Hepatocyte (in vitro differentiated cells): Measurements from ENCODE around the gene PCCA. TPM values are rescaled to one million over a fixed set of nuclear protein-coding genes. Genes with fewer than 3 reads are reported as not detected.

ENCODE experiments used
- DNase-seq: peaks from one replicate; pipeline ENCODE4 v3.0.0-alpha.2; 2016; ENCODE audit warnings: low spot score
- H2AFZ ChIP-seq: fragments of 200-600 bp; sonication (generic); 2 replicates; pipeline ENCODE4 v1.6.0; 2016; ENCODE audit warnings: antibody characterized with exemption, mild to moderate bottlenecking
- H3K27ac ChIP-seq: fragments of 200-600 bp; sonication (generic); 2 replicates; pipeline ENCODE4 v1.5.1; 2016; ENCODE audit warnings: mild to moderate bottlenecking
- H3K27me3 ChIP-seq: fragments of 200-600 bp; sonication (generic); 2 replicates; pipeline ENCODE4 v1.6.1; 2016
- H3K36me3 ChIP-seq: fragments of 200-600 bp; sonication (generic); replicated peaks from 2 replicates; pipeline ENCODE4 v1.5.1; 2016; ENCODE audit warnings: low read depth; ENCODE audit not compliant: insufficient read depth
- H3K4me1 ChIP-seq: fragments of 200-600 bp; sonication (generic); 2 replicates; pipeline ENCODE4 v1.5.1; 2016; ENCODE audit warnings: mild to moderate bottlenecking, moderate library complexity; ENCODE audit not compliant: insufficient read depth
- H3K4me2 ChIP-seq: fragments of 200-600 bp; sonication (generic); 2 replicates; pipeline ENCODE4 v1.6.0; 2016
- H3K4me3 ChIP-seq: fragments of 200-600 bp; sonication (generic); 2 replicates; pipeline ENCODE4 v1.5.1; 2016; ENCODE audit warnings: mild to moderate bottlenecking
- H3K79me2 ChIP-seq: fragments of 200-600 bp; sonication (generic); 2 replicates; pipeline ENCODE4 v1.6.0; 2017; ENCODE audit warnings: mild to moderate bottlenecking
- H3K9me2 ChIP-seq: fragments of 200-600 bp; sonication (generic); replicated peaks from 2 replicates; pipeline ENCODE4 v1.6.0; 2017; ENCODE audit warnings: mild to moderate bottlenecking; ENCODE audit not compliant: insufficient read depth
- H3K9me3 ChIP-seq: fragments of 200-600 bp; sonication (generic); 2 replicates; pipeline ENCODE4 v1.5.1; 2016; ENCODE audit warnings: low read depth, mild to moderate bottlenecking
- H4K20me1 ChIP-seq: fragments of 200-600 bp; sonication (generic); 2 replicates; pipeline ENCODE4 v1.6.0; 2016; ENCODE audit warnings: mild to moderate bottlenecking; ENCODE audit not compliant: insufficient read depth, poor library complexity, severe bottlenecking
- CTCF ChIP-seq: fragments of 200-600 bp; sonication (generic); IDR thresholded peaks from 2 replicates; pipeline ENCODE4 v1.5.1; 2016; ENCODE audit warnings: antibody characterized with exemption, mild to moderate bottlenecking; ENCODE audit not compliant: poor library complexity
- EZH2 ChIP-seq: fragments of 200-600 bp; sonication (generic); IDR thresholded peaks from 2 replicates; pipeline ENCODE4 v1.6.1; 2016; ENCODE audit warnings: antibody characterized with exemption, mild to moderate bottlenecking, borderline replicate concordance
- EZH2phosphoT487 ChIP-seq: fragments of 200-600 bp; sonication (generic); IDR thresholded peaks from one replicate; pipeline ENCODE4 v1.6.1; 2018; ENCODE audit warnings: antibody characterized with exemption, mild to moderate bottlenecking, low read depth, moderate library complexity; ENCODE audit not compliant: unreplicated experiment, severe bottlenecking
- WGBS: methylation state at CpG from one replicate; pipeline ENCODE4 v1.1.6; 2016; ENCODE audit warnings: low lambda C conversion rate; ENCODE audit errors: missing lambda C conversion rate; 5-methylcytosine and 5-hydroxymethylcytosine counted together
- polyA plus RNA-seq: library from polyadenylated mRNA; unstranded; fragments of >200 nt; fragmentation: Nextera tagmentation; extraction: Ambion mirVana; gene quantifications from 2 replicates; pipeline ENCODE4 v1.2.1, GENCODE V29; 2016
- total RNA-seq: library from RNA; depleted of rRNA; stranded (reverse); fragments of >200 nt; gene quantifications from 2 replicates; pipeline ENCODE4 v1.2.3, GENCODE V29; 2014

Gene PCCA
- total and polyA plus RNA-seq, 2 experiments from 2014 or later = 23.6 to 28.2 TPM

GRCh38 chr13:100447831-100448230 is 358.9 kb downstream of the PCCA start:
- H4K20me1 ChIP-seq = no peaks in the 10 kb centered on the region
- no peak for DNase-seq
- no peaks in the 10 kb centered on the region for H3K4me1 ChIP-seq
- no peak for TF ChIP-seq EZH2phosphoT487
- no peak for TF ChIP-seq EZH2
- TF ChIP-seq CTCF = no peak
- no peaks in the 10 kb centered on the region for H3K27me3 ChIP-seq
- H3K9me3 ChIP-seq = no peaks in the 10 kb centered on the region
- 79% methylated on average over 5 of the region's 5 CpGs for WGBS
- H3K79me2 ChIP-seq = no peaks in the 10 kb centered on the region
- H3K4me3 ChIP-seq = no peak overlapping the region
- no peak overlapping the region for H2AFZ ChIP-seq
- H3K36me3 ChIP-seq = peaks cover 3% of the 10 kb centered on the region
- no peak overlapping the region for H3K4me2 ChIP-seq
- H3K27ac ChIP-seq = no peak overlapping the region
- H3K9me2 ChIP-seq = no peaks in the 10 kb centered on the region

GRCh38 chr13:100451923-100452322 is 363.0 kb downstream of the PCCA start:
- Histone ChIP-seq H2AFZ (no peak overlapping the region), H3K36me3 (peaks cover 3% of the 10 kb centered on the region), H3K27ac (no peak overlapping the region), H3K9me3 (no peaks in the 10 kb centered on the region), H3K4me3 (no peak overlapping the region), H4K20me1 (no peaks in the 10 kb centered on the region), H3K4me1 (no peaks in the 10 kb centered on the region), H3K9me2 (no peaks in the 10 kb centered on the region), H3K4me2 (no peak overlapping the region), H3K79me2 (no peaks in the 10 kb centered on the region), H3K27me3 (no peaks in the 10 kb centered on the region)
- DNase-seq = no peak
- WGBS = 72% methylated on average over 2 of the region's 2 CpGs
- TF ChIP-seq CTCF (no peak), EZH2 (no peak), EZH2phosphoT487 (no peak)

- 88% methylated on average over 1 of the region's 1 CpG for WGBS
- TF ChIP-seq EZH2phosphoT487 (no peak), CTCF (no peak), EZH2 (no peak)
- Histone ChIP-seq H3K4me1 (no peaks in the 10 kb centered on the region), H3K79me2 (no peaks in the 10 kb centered on the region), H3K4me2 (no peak overlapping the region), H3K36me3 (peaks cover 3% of the 10 kb centered on the region), H3K9me3 (no peaks in the 10 kb centered on the region), H3K4me3 (no peak overlapping the region), H2AFZ (no peak overlapping the region), H4K20me1 (no peaks in the 10 kb centered on the region), H3K27ac (no peak overlapping the region), H3K9me2 (no peaks in the 10 kb centered on the region), H3K27me3 (no peaks in the 10 kb centered on the region)
- no peak for DNase-seq
Measured at GRCh38 chr13:100454876-100455275, 366.0 kb downstream of the PCCA start.

GRCh38 chr13:100458673-100459072 is 369.8 kb downstream of the PCCA start:
- DNase-seq = no peak
- no peak overlapping the region for H2AFZ ChIP-seq

More at GRCh38 chr13:100458673-100459072, 369.8 kb downstream of the PCCA start:
- no peaks in the 10 kb centered on the region for H3K79me2 ChIP-seq
- H3K27ac ChIP-seq = no peak overlapping the region
- H3K27me3 ChIP-seq = no peaks in the 10 kb centered on the region
- H3K4me2 ChIP-seq = no peak overlapping the region
- 82% methylated on average over 4 of the region's 4 CpGs for WGBS
- no peaks in the 10 kb centered on the region for H4K20me1 ChIP-seq
- no peak for TF ChIP-seq EZH2phosphoT487
- TF ChIP-seq EZH2 = no peak
- no peak for TF ChIP-seq CTCF
- H3K36me3 ChIP-seq = no peaks in the 10 kb centered on the region
- no peaks in the 10 kb centered on the region for H3K9me3 ChIP-seq
- no peaks in the 10 kb centered on the region for H3K4me1 ChIP-seq
- H3K4me3 ChIP-seq = no peak overlapping the region
- H3K9me2 ChIP-seq = no peaks in the 10 kb centered on the region
